ENCODE results near the gene PTPRA.
"Not testable (repeated sequence)": the region's sequence is repeated elsewhere in the genome, so short reads cannot be mapped to it uniquely, and the experiment has no call there.

Gene PTPRA

GRCh38 chr20:2991532-2991931 lies 118.3 kb downstream of the PTPRA start:
- DNase-seq (ENCODE audit: low read depth in 4 of 4, low spot score in 1 of 4), result no peak

- no peak for DNase-seq (ENCODE audit: low read depth in 4 of 4, low spot score in 1 of 4)
Measured at GRCh38 chr20:2993250-2993649, 120.0 kb downstream of the PTPRA start.

- no peak for DNase-seq (ENCODE audit: low read depth in 4 of 4, low spot score in 1 of 4)
Measured at GRCh38 chr20:2995796-2996195, 122.5 kb downstream of the PTPRA start.

GRCh38 chr20:2998728-2999127 lies 125.4 kb downstream of the PTPRA start:
- no peak for DNase-seq (ENCODE audit: low read depth in 4 of 4, low spot score in 1 of 4)

GRCh38 chr20:3000852-3001523 lies 127.7 kb downstream of the PTPRA start:
- DNase-seq (ENCODE audit: low read depth in 4 of 4, low spot score in 1 of 4), result no peak

GRCh38 chr20:3003416-3003815 lies 130.1 kb downstream of the PTPRA start:
- no peak for DNase-seq (ENCODE audit: low read depth in 4 of 4, low spot score in 1 of 4)

GRCh38 chr20:3010985-3011723 lies 137.9 kb downstream of the PTPRA start:
- DNase-seq (ENCODE audit: low read depth in 4 of 4, low spot score in 1 of 4), result no peak

GRCh38 chr20:3011752-3012151 lies 138.5 kb downstream of the PTPRA start:
- DNase-seq (ENCODE audit: low read depth in 4 of 4, low spot score in 1 of 4), result peak in 2 of 4 experiments; percentile 1 to 34

GRCh38 chr20:3013771-3014170 lies 140.5 kb downstream of the PTPRA start:
- no peak for DNase-seq (ENCODE audit: low read depth in 4 of 4, low spot score in 1 of 4)

GRCh38 chr20:3014179-3014578 lies 140.9 kb downstream of the PTPRA start:
- no peak for DNase-seq (ENCODE audit: low read depth in 4 of 4, low spot score in 1 of 4)

GRCh38 chr20:3014662-3015061 lies 141.4 kb downstream of the PTPRA start:
- DNase-seq (ENCODE audit: low read depth in 4 of 4, low spot score in 1 of 4), result peak in 1 of 4 experiments; percentile 42

GRCh38 chr20:3015302-3015701 lies 142.0 kb downstream of the PTPRA start:
- not testable (repeated sequence) for DNase-seq (ENCODE audit: low read depth in 4 of 4, low spot score in 1 of 4)

- no peak for DNase-seq (ENCODE audit: low read depth in 4 of 4, low spot score in 1 of 4)
Measured at GRCh38 chr20:3021327-3021726, 148.0 kb downstream of the PTPRA start.

GRCh38 chr20:3021777-3022176 lies 148.5 kb downstream of the PTPRA start:
- DNase-seq (ENCODE audit: low read depth in 4 of 4, low spot score in 1 of 4), result no peak

- DNase-seq (ENCODE audit: low read depth in 4 of 4, low spot score in 1 of 4), result not testable (repeated sequence)
Measured at GRCh38 chr20:3022559-3023490, 149.5 kb downstream of the PTPRA start.

- no peak for DNase-seq (ENCODE audit: low read depth in 4 of 4, low spot score in 1 of 4)
Measured at GRCh38 chr20:3027987-3028386, 154.7 kb downstream of the PTPRA start.

GRCh38 chr20:3031524-3032147 lies 158.4 kb downstream of the PTPRA start:
- DNase-seq (ENCODE audit: low read depth in 4 of 4, low spot score in 1 of 4), result no peak

- DNase-seq (ENCODE audit: low read depth in 4 of 4, low spot score in 1 of 4), result no peak
Measured at GRCh38 chr20:3032624-3033023, 159.3 kb downstream of the PTPRA start.

GRCh38 chr20:3037654-3038053 lies 164.4 kb downstream of the PTPRA start:
- DNase-seq (ENCODE audit: low read depth in 4 of 4, low spot score in 1 of 4), result no peak

- DNase-seq (ENCODE audit: low read depth in 4 of 4, low spot score in 1 of 4), result no peak
Measured at GRCh38 chr20:3038454-3038853, 165.2 kb downstream of the PTPRA start.

GRCh38 chr20:3039426-3039825 lies 166.1 kb downstream of the PTPRA start:
- no peak for DNase-seq (ENCODE audit: low read depth in 4 of 4, low spot score in 1 of 4)
